AG04450 (cell line): Measurements from ENCODE around the gene SLC25A13. TPM values are rescaled to one million over a fixed set of nuclear protein-coding genes. Genes with fewer than 3 reads are reported as not detected.

Experiments
- CTCF ChIA-PET: fragments of 300-600, 350-600 bp; formaldehyde crosslinking; extraction: SDS; loops from one replicate; lab custom pipeline; 2022; ENCODE audit warnings: antibody characterized with exemption, inconsistent platforms; lab: Charles Lee
- POLR2A ChIA-PET: fragments of 350-600 bp; formaldehyde crosslinking; extraction: SDS; loops from one replicate; lab custom pipeline; 2021; ENCODE audit warnings: antibody characterized with exemption, inconsistent platforms; lab: Yijun Ruan, JAX
- DNase-seq: peaks from one replicate; pipeline ENCODE4 v3.0.0-alpha.2; 2011; ENCODE audit warnings: low read depth, low spot score
- H3K27ac ChIP-seq: one replicate; pipeline ENCODE4 v1.5.1; 2012; ENCODE audit warnings: low read depth, low read length, control low read depth
- H3K27me3 ChIP-seq: one replicate; pipeline ENCODE4 v1.6.0; 2012; ENCODE audit warnings: low read length; ENCODE audit not compliant: control insufficient read depth, insufficient read depth
- H3K4me3 ChIP-seq: 2 replicates; pipeline ENCODE4 v1.5.1; 2011; ENCODE audit warnings: mild to moderate bottlenecking, low read depth, low read length, control low read depth
- H3K9me3 ChIP-seq: 2 replicates; pipeline ENCODE4 v1.5.1; 2012; ENCODE audit warnings: low read length; ENCODE audit not compliant: control insufficient read depth, insufficient read depth
- polyA plus RNA-seq: library from polyadenylated mRNA; depleted of rRNA; stranded (reverse); fragments of >200 nt; gene quantifications from 2 replicates; pipeline ENCODE4 v1.2.3, GENCODE V29; 2011
- TF ChIP-seq, protein P1 (sequence below): IDR thresholded peaks from 2 replicates; pipeline ENCODE4 v1.5.1; 2011; ENCODE audit warnings: low read depth, low read length, control low read depth, inconsistent platforms

SLC25A13 gene
- polyA plus RNA-seq, 1 experiment = 17.3 TPM

DNA sequence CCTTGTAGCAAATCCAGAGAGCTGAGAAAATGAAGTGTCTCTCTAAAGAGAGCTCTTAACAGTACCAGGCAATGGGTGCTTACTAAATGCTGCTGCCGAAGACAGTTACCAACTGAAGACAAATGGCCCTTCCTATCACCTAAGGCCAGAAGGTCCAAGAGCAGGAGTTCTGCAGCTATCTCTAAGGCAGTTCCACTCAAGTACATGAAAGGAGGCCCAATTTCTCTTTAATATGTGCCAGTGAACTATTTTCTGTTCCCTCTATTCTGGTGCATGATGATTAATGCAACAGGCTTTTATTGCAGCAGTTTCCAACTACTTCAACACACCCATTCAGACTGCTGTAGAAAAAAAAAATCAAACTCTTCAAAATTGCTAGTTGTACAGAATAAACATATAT is 122.5 kb downstream of the SLC25A13 start:
- H3K4me3 ChIP-seq = no peak overlapping the region
- TF ChIP-seq, protein P1, sequence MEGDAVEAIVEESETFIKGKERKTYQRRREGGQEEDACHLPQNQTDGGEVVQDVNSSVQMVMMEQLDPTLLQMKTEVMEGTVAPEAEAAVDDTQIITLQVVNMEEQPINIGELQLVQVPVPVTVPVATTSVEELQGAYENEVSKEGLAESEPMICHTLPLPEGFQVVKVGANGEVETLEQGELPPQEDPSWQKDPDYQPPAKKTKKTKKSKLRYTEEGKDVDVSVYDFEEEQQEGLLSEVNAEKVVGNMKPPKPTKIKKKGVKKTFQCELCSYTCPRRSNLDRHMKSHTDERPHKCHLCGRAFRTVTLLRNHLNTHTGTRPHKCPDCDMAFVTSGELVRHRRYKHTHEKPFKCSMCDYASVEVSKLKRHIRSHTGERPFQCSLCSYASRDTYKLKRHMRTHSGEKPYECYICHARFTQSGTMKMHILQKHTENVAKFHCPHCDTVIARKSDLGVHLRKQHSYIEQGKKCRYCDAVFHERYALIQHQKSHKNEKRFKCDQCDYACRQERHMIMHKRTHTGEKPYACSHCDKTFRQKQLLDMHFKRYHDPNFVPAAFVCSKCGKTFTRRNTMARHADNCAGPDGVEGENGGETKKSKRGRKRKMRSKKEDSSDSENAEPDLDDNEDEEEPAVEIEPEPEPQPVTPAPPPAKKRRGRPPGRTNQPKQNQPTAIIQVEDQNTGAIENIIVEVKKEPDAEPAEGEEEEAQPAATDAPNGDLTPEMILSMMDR = no peak
- H3K27ac ChIP-seq = no peak overlapping the region
- H3K9me3 ChIP-seq = no peaks in the 10 kb centered on the region
- H3K27me3 ChIP-seq = no peaks in the 10 kb centered on the region
- CTCF ChIA-PET = no interaction called here
- DNase-seq = no peak
- POLR2A ChIA-PET = no interaction called here

GRCh38 chr7:96198047-96198636 is 123.8 kb downstream of the SLC25A13 start:
- CTCF ChIA-PET = no interaction called here
- H3K27me3 ChIP-seq = no peaks in the 10 kb centered on the region
- H3K4me3 ChIP-seq = no peak overlapping the region
- H3K9me3 ChIP-seq = no peaks in the 10 kb centered on the region
- TF ChIP-seq, protein P1 = no peak
- no peak for DNase-seq
- POLR2A ChIA-PET = no interaction called here
- no peak overlapping the region for H3K27ac ChIP-seq

GRCh38 chr7:96196676-96197075 is 125.2 kb downstream of the SLC25A13 start:
- Histone ChIP-seq H3K4me3 (no peak overlapping the region), H3K27ac (no peak overlapping the region), H3K27me3 (no peaks in the 10 kb centered on the region), H3K9me3 (no peaks in the 10 kb centered on the region)
- DNase-seq = no peak
- CTCF ChIA-PET = no interaction called here
- TF ChIP-seq, protein P1 = no peak
- POLR2A ChIA-PET = no interaction called here

DNA sequence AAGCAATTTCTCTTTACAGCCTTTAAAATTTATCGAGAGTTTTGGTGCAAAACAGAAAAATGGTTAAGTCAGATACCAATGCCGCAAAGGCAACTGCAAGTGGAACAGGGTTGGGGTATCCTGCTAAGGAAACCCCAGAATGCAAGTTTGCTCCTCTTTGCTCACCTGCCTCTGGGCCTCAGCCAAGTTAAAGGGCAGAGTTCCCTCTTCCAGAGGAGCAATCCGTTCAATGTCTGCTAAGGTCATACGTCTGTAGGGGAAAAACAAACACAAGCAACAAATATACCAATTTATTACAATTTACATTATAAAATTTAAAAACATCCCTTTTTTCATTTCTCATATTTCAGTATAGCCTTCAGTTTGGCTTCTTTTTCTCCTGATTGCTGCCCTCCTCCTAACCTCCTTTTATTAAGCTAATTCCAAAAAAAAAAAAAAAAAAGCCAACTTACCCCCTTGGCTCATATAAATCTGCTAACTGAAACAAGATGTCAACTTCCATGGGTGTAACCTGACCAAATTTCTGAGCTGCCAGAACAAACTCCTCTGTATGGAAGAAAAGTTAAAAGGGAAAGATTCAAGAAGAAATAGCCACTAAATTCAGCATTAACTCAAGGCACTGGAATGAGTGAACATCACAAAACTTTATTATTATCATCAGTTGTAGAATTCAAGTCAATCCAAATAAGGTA is 132.6 kb downstream of the SLC25A13 start:
- H3K27ac ChIP-seq = no peak overlapping the region
- DNase-seq = no peak
- no peak overlapping the region for H3K4me3 ChIP-seq
- CTCF ChIA-PET = interaction anchor here (0.7 kb wide), 1 partner anchor 525 kb away, joined by 13 read pairs; no protein-coding TSS in a partner anchor
- TF ChIP-seq, protein P1 = no peak
- no peaks in the 10 kb centered on the region for H3K27me3 ChIP-seq
- H3K9me3 ChIP-seq = no peaks in the 10 kb centered on the region
- POLR2A ChIA-PET = no interaction called here

DNA sequence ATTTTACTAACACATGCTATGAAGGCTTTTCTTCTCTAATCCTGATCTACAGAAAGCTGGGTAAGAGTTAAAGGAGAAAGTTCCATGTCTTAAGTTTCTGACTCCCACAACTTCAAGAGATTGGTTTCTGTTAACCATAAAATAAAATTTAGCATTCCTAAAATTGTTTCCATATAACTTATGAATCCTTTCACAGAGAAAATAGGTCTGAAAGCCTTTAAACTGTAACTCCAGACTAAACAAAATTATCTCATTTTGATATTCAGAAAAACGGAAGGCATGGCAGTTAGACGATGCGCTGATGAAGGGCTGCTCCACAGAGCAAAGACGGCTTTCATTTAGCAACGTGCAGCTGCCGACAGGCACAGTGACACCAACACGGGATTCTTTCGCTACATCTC is 133.3 kb downstream of the SLC25A13 start:
- Histone ChIP-seq H3K27me3 (no peaks in the 10 kb centered on the region), H3K27ac (no peak overlapping the region), H3K9me3 (no peaks in the 10 kb centered on the region), H3K4me3 (no peak overlapping the region)
- ChIA-PET CTCF (no interaction called here), POLR2A (no interaction called here)
- no peak for DNase-seq
- TF ChIP-seq, protein P1 = no peak
